ENCODE measurements around the gene C10orf88.

Gene C10orf88

DNA sequence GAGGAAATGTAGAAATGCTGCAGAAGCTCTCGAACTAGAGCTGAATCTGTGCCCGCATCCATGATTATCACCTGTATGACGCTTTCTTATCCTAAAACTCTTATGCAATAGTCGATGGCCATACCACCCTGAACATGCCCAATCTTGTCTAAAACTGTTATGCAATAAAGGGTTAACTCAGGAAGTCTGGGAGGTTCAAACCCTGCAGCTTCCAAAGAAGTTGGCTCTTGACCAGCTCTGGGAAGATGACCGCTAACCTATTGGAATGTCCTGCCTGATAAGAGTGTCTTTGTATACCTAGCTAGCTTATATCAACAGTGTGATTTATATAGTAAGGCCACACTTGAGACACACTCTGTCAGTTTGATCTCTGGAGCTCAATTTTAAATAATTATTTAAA lies 3.4 kb upstream of the C10orf88 start:
- 92% methylated on average over 5 of the region's 5 CpGs for WGBS
- H3K36me3 ChIP-seq (ENCODE audit: insufficient read depth, low read length), result no peaks in the 10 kb centered on the region
- H3K27ac ChIP-seq (ENCODE audit: low read depth, low read length), result no peak overlapping the region
- H3K9me3 ChIP-seq (ENCODE audit: insufficient read depth, low read depth, low read length), result peaks cover 11% of the 10 kb centered on the region
- no peak overlapping the region for H3K4me3 ChIP-seq (ENCODE audit: low read length)
- H3K4me1 ChIP-seq (ENCODE audit: insufficient read depth, low read length), result no peaks in the 10 kb centered on the region
- H3K9ac ChIP-seq (ENCODE audit: low read depth, low read length), result no peak overlapping the region
- H3K27me3 ChIP-seq (ENCODE audit: insufficient read depth, low read length), result peaks cover 29% of the 10 kb centered on the region

DNA sequence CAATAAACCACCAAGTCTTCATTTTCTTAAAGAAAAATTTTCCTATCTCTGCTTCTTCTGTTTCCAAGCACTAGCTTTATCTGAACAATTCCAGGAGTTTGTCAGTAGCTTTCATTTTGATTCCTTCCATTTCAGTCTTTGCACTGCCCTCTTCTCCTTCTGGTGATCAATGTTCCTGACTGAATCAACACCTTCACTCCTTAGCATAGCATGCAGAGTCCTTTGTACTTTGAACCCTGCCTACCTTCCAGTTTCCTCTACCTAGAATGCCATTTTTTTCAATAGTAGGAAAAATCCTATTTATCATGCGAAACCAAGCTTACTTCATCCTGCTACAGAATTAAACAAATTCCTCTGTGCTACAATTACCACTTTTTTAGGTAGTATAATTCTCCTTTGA lies 1.9 kb upstream of the C10orf88 start:
- H3K9ac ChIP-seq (ENCODE audit: low read depth, low read length), result no peak overlapping the region
- peaks cover 4% of the 10 kb centered on the region; the same call in 1 of the 2 replicates for H3K36me3 ChIP-seq (ENCODE audit: insufficient read depth, low read length)
- H3K9me3 ChIP-seq (ENCODE audit: insufficient read depth, low read depth, low read length), result peaks cover 11% of the 10 kb centered on the region
- no peaks in the 10 kb centered on the region for H3K4me1 ChIP-seq (ENCODE audit: insufficient read depth, low read length)
- no peak overlapping the region for H3K27ac ChIP-seq (ENCODE audit: low read depth, low read length)
- peaks cover 29% of the 10 kb centered on the region for H3K27me3 ChIP-seq (ENCODE audit: insufficient read depth, low read length)
- no peak overlapping the region for H3K4me3 ChIP-seq (ENCODE audit: low read length)
- 100% methylated on average over 1 of the region's 1 CpG for WGBS

DNA sequence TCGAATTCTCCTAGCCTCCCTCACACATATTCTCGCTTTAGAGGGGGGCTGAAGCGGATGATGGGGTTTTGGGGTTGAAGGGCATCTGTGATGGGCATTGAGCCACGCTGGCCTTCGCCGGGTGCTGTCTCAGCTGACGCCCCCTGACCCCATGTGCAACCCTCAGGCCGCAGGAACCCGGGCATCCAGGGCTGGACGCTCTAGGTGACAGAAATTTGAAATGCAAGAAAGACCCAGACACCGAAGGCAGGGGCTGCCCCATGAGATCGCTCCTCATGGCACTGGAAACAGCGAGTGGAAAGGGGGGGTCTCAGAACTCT lies 664 bp upstream of the C10orf88 start:
- no peak overlapping the region for H3K9ac ChIP-seq (ENCODE audit: low read depth, low read length)
- H3K4me3 ChIP-seq (ENCODE audit: low read length), result 0 out of 2 replicates have a peak overlapping the region, but pooled peaks have one; percentile 25
- H3K27ac ChIP-seq (ENCODE audit: low read depth, low read length), result no peak overlapping the region
- H3K9me3 ChIP-seq (ENCODE audit: insufficient read depth, low read depth, low read length), result peaks cover 11% of the 10 kb centered on the region
- 92% methylated on average over 12 of the region's 13 CpGs for WGBS
- H3K36me3 ChIP-seq (ENCODE audit: insufficient read depth, low read length), result peaks cover 7% of the 10 kb centered on the region; the same call in 1 of the 2 replicates
- H3K27me3 ChIP-seq (ENCODE audit: insufficient read depth, low read length), result peaks cover 29% of the 10 kb centered on the region
- H3K4me1 ChIP-seq (ENCODE audit: insufficient read depth, low read length), result no peaks in the 10 kb centered on the region

DNA sequence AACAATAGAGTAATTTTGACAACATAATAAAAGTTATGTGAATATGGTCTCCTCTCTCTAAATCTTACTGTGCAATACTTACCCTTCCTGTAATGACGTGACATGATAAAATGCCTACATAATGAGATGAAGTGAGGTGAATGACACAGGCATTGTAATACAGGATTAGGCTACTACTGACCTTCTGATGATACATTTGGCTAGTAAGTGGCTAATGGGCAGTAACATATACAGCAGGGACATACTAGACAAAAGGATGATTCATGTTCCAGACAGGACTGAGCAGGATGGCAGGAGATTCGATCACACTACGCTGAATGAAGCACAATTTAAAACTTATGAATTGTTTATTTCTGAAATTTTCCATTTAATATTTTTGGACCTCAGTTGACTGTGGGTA lies 4.7 kb downstream of the C10orf88 start:
- H3K9ac ChIP-seq (ENCODE audit: low read depth, low read length), result no peak overlapping the region
- peaks cover 47% of the 10 kb centered on the region for H3K36me3 ChIP-seq (ENCODE audit: insufficient read depth, low read length)
- no peaks in the 10 kb centered on the region for H3K27me3 ChIP-seq (ENCODE audit: insufficient read depth, low read length)
- no peaks in the 10 kb centered on the region for H3K4me1 ChIP-seq (ENCODE audit: insufficient read depth, low read length)
- 97% methylated on average over 3 of the region's 3 CpGs for WGBS
- no peaks in the 10 kb centered on the region for H3K9me3 ChIP-seq (ENCODE audit: insufficient read depth, low read depth, low read length)
- H3K27ac ChIP-seq (ENCODE audit: low read depth, low read length), result no peak overlapping the region
- no peak overlapping the region for H3K4me3 ChIP-seq (ENCODE audit: low read length)

DNA sequence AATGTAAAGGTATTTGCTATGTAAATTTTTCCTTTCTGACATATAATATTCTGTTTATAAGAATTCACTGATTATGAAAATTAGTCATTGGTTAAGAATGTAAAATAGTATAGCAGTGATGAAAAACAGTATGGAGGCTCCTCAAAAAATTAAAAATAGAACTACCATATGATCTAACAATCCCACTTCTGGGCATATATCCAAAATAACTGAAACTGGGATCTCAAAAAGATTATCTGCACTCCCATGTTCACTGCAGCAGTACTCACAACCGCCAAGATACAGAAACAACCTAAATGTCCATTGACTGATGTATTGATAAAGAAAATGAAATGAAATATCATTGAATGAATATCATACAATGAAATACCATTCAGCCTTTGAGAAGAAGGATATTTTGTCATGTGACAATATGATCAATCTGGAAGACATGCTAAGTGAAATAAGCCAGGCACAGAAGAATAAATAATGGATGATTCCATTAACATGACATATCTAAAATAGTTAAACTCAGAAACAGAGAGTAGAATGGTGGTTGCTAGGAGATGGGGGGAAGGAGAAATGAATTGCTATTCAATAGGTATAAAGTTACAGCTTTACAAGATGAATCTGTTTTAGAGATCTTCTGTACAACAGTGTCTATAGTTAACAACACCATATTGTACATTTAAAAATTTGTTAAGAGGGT lies 14.0 kb downstream of the C10orf88 start:
- no peaks in the 10 kb centered on the region for H3K27me3 ChIP-seq (ENCODE audit: insufficient read depth, low read length)
- H3K36me3 ChIP-seq (ENCODE audit: insufficient read depth, low read length), result peaks cover 43% of the 10 kb centered on the region
- H3K4me3 ChIP-seq (ENCODE audit: low read length), result no peak overlapping the region
- H3K4me1 ChIP-seq (ENCODE audit: insufficient read depth, low read length), result no peaks in the 10 kb centered on the region
- no peak overlapping the region for H3K9ac ChIP-seq (ENCODE audit: low read depth, low read length)
- WGBS, result no CpG with 5 or more reads among the region's 1 CpG
- H3K27ac ChIP-seq (ENCODE audit: low read depth, low read length), result no peak overlapping the region
- peaks cover 4% of the 10 kb centered on the region; the same call in 1 of the 2 replicates for H3K9me3 ChIP-seq (ENCODE audit: insufficient read depth, low read depth, low read length)

DNA sequence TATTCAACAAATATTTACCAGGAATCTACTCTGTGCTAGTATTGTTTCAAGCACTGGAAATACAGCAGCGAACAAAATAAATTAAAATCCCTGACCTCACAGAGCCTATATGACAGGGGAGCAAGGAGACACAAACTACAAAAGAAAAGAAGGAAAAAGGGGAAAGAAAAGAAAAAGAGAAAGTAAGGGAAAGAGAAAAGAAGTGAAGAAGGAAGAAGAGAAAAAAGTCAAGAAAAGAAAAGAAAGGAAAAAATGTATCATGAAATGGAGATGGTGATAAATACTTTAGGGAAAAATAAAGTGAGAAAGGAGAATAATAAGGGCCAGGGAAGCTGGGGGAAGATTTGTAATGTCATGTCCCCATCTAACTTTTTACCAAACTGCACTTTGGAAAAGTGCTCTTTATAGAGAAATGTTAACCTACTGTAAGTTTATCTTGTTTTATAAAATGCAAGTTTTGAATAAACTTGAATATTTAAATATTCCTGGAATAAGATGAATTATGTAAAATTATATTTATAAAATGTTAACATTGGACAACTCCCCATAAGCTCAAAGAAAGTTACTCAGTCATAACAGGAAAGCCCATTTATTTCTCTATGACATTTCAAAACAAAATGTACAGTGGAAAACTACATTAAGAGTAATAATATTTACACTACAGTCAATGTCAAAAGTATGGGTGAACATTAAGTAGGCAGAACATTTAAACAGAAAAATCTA lies 14.7 kb downstream of the C10orf88 start:
- no peak overlapping the region for H3K27ac ChIP-seq (ENCODE audit: low read depth, low read length)
- H3K9me3 ChIP-seq (ENCODE audit: insufficient read depth, low read depth, low read length), result peaks cover 4% of the 10 kb centered on the region; the same call in 1 of the 2 replicates
- no CpG with 5 or more reads among the region's 1 CpG for WGBS
- no peak overlapping the region for H3K4me3 ChIP-seq (ENCODE audit: low read length)
- H3K27me3 ChIP-seq (ENCODE audit: insufficient read depth, low read length), result no peaks in the 10 kb centered on the region
- H3K36me3 ChIP-seq (ENCODE audit: insufficient read depth, low read length), result peaks cover 45% of the 10 kb centered on the region
- H3K9ac ChIP-seq (ENCODE audit: low read depth, low read length), result no peak overlapping the region
- H3K4me1 ChIP-seq (ENCODE audit: insufficient read depth, low read length), result no peaks in the 10 kb centered on the region

DNA sequence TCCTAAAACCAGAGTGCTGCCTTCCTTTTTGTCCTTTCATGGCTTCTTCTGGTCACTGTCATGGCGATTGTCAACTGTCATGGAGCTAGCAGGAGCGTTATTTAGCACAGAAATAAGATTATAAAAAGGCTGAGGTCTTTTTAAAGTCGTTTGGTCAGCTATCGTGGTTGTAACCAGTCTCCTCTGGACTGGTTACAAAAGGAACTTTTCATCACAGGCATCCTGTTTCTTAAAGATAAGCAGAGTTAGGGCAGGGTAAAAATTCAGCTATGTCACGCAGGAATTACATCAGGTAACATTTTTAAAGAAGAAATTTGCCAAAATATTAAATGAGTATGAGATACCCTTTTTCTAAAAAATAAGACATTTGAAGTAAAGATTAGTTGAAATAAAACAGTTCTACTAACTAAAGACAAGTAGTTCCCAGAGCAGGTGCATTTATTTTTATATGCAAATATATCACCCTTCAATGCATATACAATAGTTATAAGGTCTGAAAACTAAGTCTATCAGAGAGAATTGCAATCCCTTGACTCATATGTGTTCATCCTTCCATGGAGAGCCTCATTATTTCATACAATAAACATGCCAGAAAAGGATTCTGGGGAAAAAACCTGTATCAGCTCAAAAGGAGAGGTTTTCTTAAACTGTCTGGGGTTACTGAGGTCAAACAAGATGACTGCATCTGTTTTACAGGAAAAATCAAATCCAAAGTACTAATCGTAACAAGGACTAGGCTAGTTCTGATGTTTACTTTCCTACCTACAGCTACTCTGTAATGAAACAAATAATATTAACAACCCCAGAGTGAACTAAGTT lies 22.7 kb downstream of the C10orf88 start:
- H3K9ac ChIP-seq (ENCODE audit: low read depth, low read length), result no peak overlapping the region
- no peaks in the 10 kb centered on the region for H3K4me1 ChIP-seq (ENCODE audit: insufficient read depth, low read length)
- H3K27me3 ChIP-seq (ENCODE audit: insufficient read depth, low read length), result no peaks in the 10 kb centered on the region
- H3K4me3 ChIP-seq (ENCODE audit: low read length), result no peak overlapping the region
- peaks cover 12% of the 10 kb centered on the region for H3K36me3 ChIP-seq (ENCODE audit: insufficient read depth, low read length)
- no peak overlapping the region for H3K27ac ChIP-seq (ENCODE audit: low read depth, low read length)
- 96% methylated on average over 6 of the region's 6 CpGs for WGBS
- peaks cover 8% of the 10 kb centered on the region; the same call in 1 of the 2 replicates for H3K9me3 ChIP-seq (ENCODE audit: insufficient read depth, low read depth, low read length)

DNA sequence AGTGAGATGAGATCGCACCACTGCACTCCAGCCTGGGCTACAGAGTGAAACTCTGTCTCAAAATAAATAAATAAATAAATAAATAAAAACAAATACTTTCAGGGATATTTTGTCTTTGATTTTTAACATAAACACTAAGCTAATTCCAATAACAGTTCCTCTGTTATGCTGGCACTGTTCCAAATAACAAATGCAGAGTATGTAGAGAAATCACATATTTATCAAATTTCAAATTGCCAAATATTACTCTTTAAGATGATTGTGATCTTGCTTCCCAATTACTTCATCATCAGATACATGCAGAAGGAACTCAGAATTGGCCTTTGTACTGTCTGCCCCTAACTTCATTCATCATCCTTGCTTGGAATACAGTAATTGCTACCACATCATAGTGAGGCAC lies 23.9 kb downstream of the C10orf88 start:
- Histone ChIP-seq H3K4me3 (ENCODE audit: low read length) (no peak overlapping the region), H3K4me1 (ENCODE audit: insufficient read depth, low read length) (no peaks in the 10 kb centered on the region), H3K9me3 (ENCODE audit: insufficient read depth, low read depth, low read length) (0 out of 2 replicates have a peak, but pooled peaks cover 4% of the 10 kb centered on the region), H3K27me3 (ENCODE audit: insufficient read depth, low read length) (no peaks in the 10 kb centered on the region), H3K36me3 (ENCODE audit: insufficient read depth, low read length) (peaks cover 3% of the 10 kb centered on the region), H3K9ac (ENCODE audit: low read depth, low read length) (no peak overlapping the region), H3K27ac (ENCODE audit: low read depth, low read length) (no peak overlapping the region)
- 100% methylated on average over 1 of the region's 1 CpG for WGBS

DNA sequence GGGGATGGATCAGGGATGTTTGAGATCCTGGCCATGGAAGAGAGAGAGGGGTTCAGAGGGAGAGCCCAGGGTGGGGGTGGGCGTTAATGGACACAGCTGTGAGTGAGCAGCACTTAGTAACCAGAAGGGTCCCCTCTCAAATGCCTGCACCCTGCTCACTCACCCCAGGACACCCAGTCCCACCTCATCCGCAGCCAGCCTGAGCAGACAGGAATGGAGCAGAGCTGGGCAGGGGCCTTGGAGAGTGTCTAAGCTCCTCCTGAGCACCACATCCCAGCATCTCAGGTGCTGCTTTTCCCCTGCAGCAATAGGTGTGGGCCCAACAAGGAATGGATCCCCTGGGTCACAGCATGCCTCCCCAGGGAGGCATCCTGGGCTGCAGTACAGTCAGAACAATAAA lies 38.3 kb downstream of the C10orf88 start:
- H3K27me3 ChIP-seq (ENCODE audit: insufficient read depth, low read length), result no peaks in the 10 kb centered on the region
- no peaks in the 10 kb centered on the region for H3K4me1 ChIP-seq (ENCODE audit: insufficient read depth, low read length)
- no peaks in the 10 kb centered on the region for H3K9me3 ChIP-seq (ENCODE audit: insufficient read depth, low read depth, low read length)
- H3K36me3 ChIP-seq (ENCODE audit: insufficient read depth, low read length), result no peaks in the 10 kb centered on the region
- no peak overlapping the region for H3K9ac ChIP-seq (ENCODE audit: low read depth, low read length)
- WGBS, result 100% methylated on average over 1 of the region's 2 CpGs
- no peak overlapping the region for H3K27ac ChIP-seq (ENCODE audit: low read depth, low read length)
- no peak overlapping the region for H3K4me3 ChIP-seq (ENCODE audit: low read length)

DNA sequence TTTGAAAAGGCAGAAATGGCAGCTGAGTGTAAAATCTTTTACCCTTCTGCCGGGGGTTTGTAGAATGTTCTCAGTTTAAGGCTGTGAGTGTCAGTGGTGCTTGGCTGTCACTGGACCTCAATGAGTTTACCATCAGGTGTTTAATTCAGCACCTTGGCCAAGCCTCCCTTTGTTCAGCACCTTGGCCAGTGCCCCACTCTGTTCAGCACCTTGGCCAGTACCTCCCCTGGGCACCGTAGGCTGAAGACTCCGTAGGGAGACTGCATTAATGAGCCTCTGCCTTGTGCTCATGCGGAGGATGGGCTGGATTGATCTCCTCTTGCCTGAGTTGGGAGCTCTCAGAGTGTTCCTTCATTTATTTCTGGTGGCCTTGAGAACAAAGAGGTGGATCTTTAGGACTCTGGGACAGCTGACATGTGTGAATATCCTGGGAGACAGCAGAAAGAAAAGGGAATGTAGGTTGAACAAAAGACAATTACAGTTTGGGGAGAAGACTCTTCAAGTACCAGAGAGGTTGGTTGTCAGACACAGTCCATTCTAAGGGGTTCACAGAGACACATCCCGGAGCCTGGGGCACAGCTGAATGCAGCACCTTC lies 42.0 kb downstream of the C10orf88 start:
- Histone ChIP-seq H3K4me3 (ENCODE audit: low read length) (no peak overlapping the region), H3K36me3 (ENCODE audit: insufficient read depth, low read length) (no peaks in the 10 kb centered on the region), H3K9me3 (ENCODE audit: insufficient read depth, low read depth, low read length) (no peaks in the 10 kb centered on the region), H3K27me3 (ENCODE audit: insufficient read depth, low read length) (peaks cover 1% of the 10 kb centered on the region; the same call in 1 of the 2 replicates), H3K27ac (ENCODE audit: low read depth, low read length) (no peak overlapping the region), H3K9ac (ENCODE audit: low read depth, low read length) (no peak overlapping the region), H3K4me1 (ENCODE audit: insufficient read depth, low read length) (no peaks in the 10 kb centered on the region)
- 24% methylated on average over 5 of the region's 5 CpGs for WGBS

DNA sequence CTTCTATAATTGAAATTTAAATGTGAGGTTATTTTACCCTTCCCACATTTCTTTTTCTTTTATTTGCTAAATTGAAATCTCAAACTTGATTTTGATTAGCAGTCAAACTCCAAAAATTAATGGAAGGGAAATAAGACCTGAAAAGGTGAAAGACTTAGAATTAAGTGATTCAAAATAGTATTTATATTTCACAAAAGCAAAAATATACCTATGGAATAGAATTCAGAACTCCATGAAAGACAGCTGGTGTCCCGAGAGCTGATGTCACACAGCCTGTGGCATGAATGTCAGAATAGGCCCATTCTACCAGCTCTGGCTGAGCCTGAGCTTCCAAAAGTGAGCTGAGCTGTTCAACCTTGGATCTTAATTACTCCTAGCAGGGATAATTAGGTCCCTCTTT lies 43.7 kb downstream of the C10orf88 start, which contains the start of gene FAM24A:
Gene FAM24A (plus strand): TSS at position 301 of the 400 bp plus-strand sequence. CDS start 1,025 bp downstream, outside the sequence.
- 92% methylated on average over 1 of the region's 1 CpG for WGBS
- H3K9ac ChIP-seq (ENCODE audit: low read depth, low read length), result no peak within 1 kb of the TSS
- peaks cover 2% of the 10 kb centered on the region; the same call in 1 of the 2 replicates for H3K27me3 ChIP-seq (ENCODE audit: insufficient read depth, low read length)
- no peak within 1 kb of the TSS for H3K27ac ChIP-seq (ENCODE audit: low read depth, low read length)
- no peaks in the 10 kb centered on the region for H3K9me3 ChIP-seq (ENCODE audit: insufficient read depth, low read depth, low read length)
- no peaks in the 10 kb centered on the region for H3K4me1 ChIP-seq (ENCODE audit: insufficient read depth, low read length)
- no peak within 1 kb of the TSS for H3K4me3 ChIP-seq (ENCODE audit: low read length)
- H3K36me3 ChIP-seq (ENCODE audit: insufficient read depth, low read length), result no peaks in the 10 kb centered on the region

Data from HUES64 (cell line).